Bronchial epithelial cell (primary cell): ENCODE data around the gene SYCN. TPM values are rescaled to one million over a fixed set of nuclear protein-coding genes. Genes with fewer than 3 reads are reported as not detected.

Experiments used
- DNase-seq: peaks from one replicate; pipeline ENCODE4 v3.0.0-alpha.2; 2010; ENCODE audit warnings: low read depth
- FAIRE-seq: peaks from 2 replicates; lab custom pipeline; 2011; peaks lifted over from hg19 to GRCh38; lab: Jason Lieb, UNC
- H3K27me3 ChIP-seq: 2 replicates; pipeline ENCODE4 v1.5.1; 2011; ENCODE audit warnings: low read length; ENCODE audit not compliant: control insufficient read depth, insufficient read depth
- H3K36me3 ChIP-seq: 2 replicates; pipeline ENCODE4 v1.5.1; 2011; ENCODE audit warnings: low read length; ENCODE audit not compliant: control insufficient read depth, insufficient read depth
- H3K4me3 ChIP-seq: 2 replicates; pipeline ENCODE4 v1.5.1; 2011; ENCODE audit warnings: mild to moderate bottlenecking, low read depth, low read length, control low read depth
- total RNA-seq: library from RNA; depleted of rRNA; stranded (reverse); fragments of >200 nt; gene quantifications from 2 replicates; pipeline ENCODE4 v1.2.1, GENCODE V29; 2014
- TF ChIP-seq, protein P1 (sequence below): IDR thresholded peaks from 2 replicates; pipeline ENCODE4 v1.5.1; 2011; ENCODE audit warnings: mild to moderate bottlenecking, moderate library complexity, low read length, control low read depth, inconsistent platforms; ENCODE audit not compliant: insufficient read depth, severe bottlenecking

The SYCN gene
- total RNA-seq, 1 donor from 2014 or later: not detected

DNA sequence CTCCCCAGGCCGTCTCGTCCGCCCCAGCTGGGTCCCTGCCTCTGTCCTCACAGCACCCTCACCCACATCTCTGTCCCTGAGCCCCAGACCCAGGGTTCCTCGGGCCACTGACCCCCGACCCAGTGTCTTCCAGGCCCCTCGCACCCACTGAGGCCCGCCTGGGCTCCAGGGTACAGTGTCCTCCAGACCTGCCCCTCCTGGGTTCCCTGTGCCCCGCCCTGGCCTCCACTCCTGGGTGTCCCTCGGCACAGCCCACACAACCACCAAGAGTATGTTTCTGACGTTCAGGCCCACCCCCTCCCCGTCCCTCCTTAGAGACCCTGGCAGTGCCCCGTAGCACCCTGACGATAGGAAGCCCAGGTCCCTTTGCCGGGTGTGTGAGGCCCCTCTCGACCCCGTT, 29.9 kb downstream of the SYCN start:
- Histone ChIP-seq H3K4me3 (no peak overlapping the region), H3K36me3 (peaks cover 26% of the 10 kb centered on the region), H3K27me3 (no peaks in the 10 kb centered on the region)
- FAIRE-seq: no peak
- DNase-seq: no peak
- TF ChIP-seq, protein P1, sequence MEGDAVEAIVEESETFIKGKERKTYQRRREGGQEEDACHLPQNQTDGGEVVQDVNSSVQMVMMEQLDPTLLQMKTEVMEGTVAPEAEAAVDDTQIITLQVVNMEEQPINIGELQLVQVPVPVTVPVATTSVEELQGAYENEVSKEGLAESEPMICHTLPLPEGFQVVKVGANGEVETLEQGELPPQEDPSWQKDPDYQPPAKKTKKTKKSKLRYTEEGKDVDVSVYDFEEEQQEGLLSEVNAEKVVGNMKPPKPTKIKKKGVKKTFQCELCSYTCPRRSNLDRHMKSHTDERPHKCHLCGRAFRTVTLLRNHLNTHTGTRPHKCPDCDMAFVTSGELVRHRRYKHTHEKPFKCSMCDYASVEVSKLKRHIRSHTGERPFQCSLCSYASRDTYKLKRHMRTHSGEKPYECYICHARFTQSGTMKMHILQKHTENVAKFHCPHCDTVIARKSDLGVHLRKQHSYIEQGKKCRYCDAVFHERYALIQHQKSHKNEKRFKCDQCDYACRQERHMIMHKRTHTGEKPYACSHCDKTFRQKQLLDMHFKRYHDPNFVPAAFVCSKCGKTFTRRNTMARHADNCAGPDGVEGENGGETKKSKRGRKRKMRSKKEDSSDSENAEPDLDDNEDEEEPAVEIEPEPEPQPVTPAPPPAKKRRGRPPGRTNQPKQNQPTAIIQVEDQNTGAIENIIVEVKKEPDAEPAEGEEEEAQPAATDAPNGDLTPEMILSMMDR: no peak

DNA sequence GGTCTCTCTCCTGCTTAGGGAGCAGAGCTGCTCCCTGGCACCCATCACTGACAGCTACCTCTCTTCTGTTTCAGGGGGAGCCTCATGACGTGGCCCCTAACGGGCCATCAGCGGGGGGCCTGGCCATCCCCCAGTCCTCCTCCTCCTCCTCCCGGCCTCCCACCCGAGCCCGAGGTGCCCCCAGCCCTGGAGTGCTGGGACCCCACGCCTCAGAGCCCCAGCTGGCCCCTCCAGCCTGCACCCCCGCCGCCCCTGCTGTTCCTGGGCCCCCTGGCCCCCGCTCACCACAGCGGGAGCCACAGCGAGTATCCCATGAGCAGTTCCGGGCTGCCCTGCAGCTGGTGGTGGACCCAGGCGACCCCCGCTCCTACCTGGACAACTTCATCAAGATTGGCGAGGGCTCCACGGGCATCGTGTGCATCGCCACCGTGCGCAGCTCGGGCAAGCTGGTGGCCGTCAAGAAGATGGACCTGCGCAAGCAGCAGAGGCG, 30.5 kb downstream of the SYCN start:
- TF ChIP-seq, protein P1: no peak
- peaks cover 24% of the 10 kb centered on the region for H3K36me3 ChIP-seq
- FAIRE-seq: no peak
- no peak overlapping the region for H3K4me3 ChIP-seq
- H3K27me3 ChIP-seq: no peaks in the 10 kb centered on the region
- DNase-seq: no peak

DNA sequence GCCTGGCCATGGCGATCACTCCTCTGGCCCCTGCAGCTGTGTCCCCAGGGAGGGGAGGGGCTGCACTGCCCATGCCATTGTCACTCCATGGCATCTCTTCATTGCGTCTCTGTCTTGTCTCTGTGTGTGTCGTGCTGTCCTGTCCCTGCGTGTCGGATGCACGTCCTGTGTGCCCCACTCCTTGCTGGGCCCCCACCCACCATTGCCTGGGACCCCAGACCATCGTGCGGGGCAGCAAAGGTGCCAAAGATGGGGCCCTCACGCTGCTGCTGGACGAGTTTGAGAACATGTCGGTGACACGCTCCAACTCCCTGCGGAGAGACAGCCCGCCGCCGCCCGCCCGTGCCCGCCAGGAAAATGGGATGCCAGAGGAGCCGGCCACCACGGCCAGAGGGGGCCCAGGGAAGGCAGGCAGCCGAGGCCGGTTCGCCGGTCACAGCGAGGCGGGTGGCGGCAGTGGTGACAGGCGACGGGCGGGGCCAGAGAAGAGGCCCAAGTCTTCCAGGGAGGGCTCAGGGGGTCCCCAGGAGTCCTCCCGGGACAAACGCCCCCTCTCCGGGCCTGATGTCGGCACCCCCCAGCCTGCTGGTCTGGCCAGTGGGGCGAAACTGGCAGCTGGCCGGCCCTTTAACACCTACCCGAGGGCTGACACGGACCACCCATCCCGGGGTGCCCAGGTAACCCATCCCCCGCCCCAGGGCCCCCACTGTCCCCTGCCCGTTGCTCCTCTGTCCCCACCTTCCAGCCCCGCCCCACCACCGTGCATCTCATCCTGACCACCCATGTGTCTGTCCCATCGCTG, 31.2 kb downstream of the SYCN start:
- Histone ChIP-seq H3K4me3 (no peak overlapping the region), H3K36me3 (peaks cover 20% of the 10 kb centered on the region), H3K27me3 (no peaks in the 10 kb centered on the region)
- FAIRE-seq (no peak), DNase-seq (no peak)
- TF ChIP-seq, protein P1: no peak

DNA sequence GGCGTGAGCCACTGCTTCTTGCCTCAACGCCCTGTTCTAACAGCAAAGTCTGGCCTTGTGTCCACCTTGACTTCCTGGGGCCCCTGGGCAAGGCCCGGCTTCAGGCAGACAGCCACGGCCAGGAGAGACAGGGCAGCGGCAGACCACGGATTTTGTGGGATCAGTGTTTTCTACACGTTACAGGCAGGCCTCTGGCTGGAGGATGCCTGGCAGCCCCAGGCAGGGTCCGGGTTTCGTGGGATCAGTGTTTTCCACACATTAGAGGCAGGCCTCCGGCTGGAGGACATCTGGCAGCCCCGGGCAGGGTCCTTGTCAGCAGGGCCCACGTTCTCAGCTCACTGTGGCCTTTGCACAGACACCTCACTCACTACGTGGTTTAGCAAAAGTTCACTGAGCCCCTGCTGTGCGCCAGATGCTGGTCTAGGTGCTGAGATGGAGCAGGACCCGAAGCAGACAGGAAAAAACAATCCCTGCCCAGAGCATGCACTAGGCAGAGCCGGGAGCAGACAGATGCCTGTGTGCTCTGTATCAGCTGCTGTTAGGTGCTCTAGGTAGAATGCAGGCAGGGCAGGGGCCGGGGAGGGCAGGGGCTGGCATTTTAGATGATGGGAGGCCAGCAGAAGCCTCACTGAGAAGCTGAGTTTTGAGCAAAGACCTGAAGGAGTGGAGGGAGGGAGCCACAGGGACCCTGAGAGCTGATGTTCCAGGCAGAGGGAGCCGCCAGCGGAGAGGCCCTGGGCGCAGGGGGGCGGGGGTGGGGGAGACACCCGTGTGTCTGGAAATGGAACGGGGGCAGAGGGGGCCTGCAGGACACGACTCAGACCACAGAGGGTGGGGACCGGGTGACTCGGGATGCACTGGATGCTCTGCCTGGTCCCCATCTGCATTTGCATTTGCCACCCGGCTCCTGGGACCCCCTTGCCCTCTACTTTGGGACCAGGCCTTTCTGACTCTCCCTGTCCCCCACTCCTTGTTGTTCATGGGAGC, 32.3 kb downstream of the SYCN start:
- H3K36me3 ChIP-seq: peaks cover 18% of the 10 kb centered on the region
- FAIRE-seq (no peak), DNase-seq (no peak)
- TF ChIP-seq, protein P1: no peak
- no peaks in the 10 kb centered on the region for H3K27me3 ChIP-seq
- no peak overlapping the region for H3K4me3 ChIP-seq

DNA sequence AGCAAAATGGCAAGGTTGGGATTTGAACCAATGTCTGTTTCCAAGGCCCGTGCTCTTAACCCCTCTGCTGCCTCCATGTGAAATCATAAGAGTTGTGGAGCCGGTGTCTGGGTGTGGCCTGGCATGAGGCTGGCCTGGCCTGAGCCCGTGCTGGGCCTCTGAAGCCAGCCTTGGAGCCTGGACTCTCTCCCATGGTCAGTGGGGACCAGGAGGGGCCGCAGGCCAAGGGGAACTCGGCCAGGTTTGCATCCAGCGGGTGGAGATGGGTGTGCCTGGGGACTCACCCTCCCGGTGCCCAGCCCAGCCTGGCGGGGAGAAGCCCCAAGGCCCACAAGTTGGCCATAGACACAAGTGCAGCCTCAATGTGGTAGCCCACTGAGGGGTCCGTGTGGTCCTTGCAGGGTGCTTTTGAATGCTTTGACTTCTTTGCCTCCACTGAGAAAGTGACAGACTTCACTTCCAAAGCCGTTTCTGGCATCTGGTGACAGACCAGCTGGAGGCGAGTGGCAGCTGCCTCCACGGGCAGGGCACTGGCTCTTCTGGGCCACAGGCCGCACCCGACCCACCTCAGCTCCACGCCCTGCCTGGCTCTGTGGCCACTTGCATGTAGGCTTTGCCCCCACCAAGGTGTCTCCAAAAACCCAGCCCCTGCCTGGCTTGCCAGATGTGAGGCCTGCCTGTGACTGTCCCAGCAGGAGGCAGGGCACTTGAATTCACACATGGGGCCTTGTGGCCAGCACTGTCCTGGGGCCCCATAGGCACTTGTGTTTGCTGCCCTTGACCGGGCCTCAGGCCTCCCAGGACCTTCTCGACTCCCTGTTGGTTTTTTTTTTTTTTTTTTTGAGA, 33.5 kb downstream of the SYCN start:
- H3K36me3 ChIP-seq: peaks cover 13% of the 10 kb centered on the region
- DNase-seq (no peak), FAIRE-seq (no peak)
- no peaks in the 10 kb centered on the region for H3K27me3 ChIP-seq
- H3K4me3 ChIP-seq: no peak overlapping the region
- TF ChIP-seq, protein P1: no peak
